Esophagus muscularis mucosa (tissue), 4 donors: ENCODE data around the gene PCNX4. TPM values are rescaled to one million over a fixed set of nuclear protein-coding genes. Genes with fewer than 3 reads are reported as not detected.

ENCODE experiments used
- DNase-seq: peaks from one replicate; pipeline ENCODE4 v3.0.0-alpha.2; 2017; ENCODE audit errors: extremely low spot score
- H3K27ac ChIP-seq, 4 donors: fragments of 200-600 bp; sonication (generic); replicated peaks in 1 of 4; 1 replicate in 3 of 4; 2 replicates in 1 of 4; pipeline ENCODE4 v1.5.1; 2016 to 2019; ENCODE audit warnings: mild to moderate bottlenecking in 1 of 4
- H3K27me3 ChIP-seq, 4 donors: fragments of 200-600 bp; sonication (generic); one replicate each; pipeline versions ENCODE4 v1.5.1 to v1.6.0; 2016 to 2019
- H3K36me3 ChIP-seq, 4 donors: fragments of 200-600 bp; sonication (generic); one replicate each; pipeline ENCODE4 v1.5.1; 2016 to 2019
- H3K4me1 ChIP-seq, 4 donors: fragments of 200-600 bp; sonication (generic); one replicate each; pipeline ENCODE4 v1.5.1; 2016 to 2019
- H3K4me3 ChIP-seq, 4 donors: fragments of 200-600 bp; sonication (generic); 1 replicate in 2 of 4; 2 replicates in 2 of 4; pipeline ENCODE4 v1.5.1; 2016 to 2019; ENCODE audit warnings: mild to moderate bottlenecking in 4 of 4, moderate library complexity in 1 of 4
- H3K9me3 ChIP-seq, 4 donors: fragments of 200-600 bp; sonication (generic); 1 replicate in 3 of 4; 2 replicates in 1 of 4; pipeline ENCODE4 v1.5.1; 2016 to 2019
- EP300 ChIP-seq: sonication (generic); formaldehyde crosslinking; IDR thresholded peaks from one replicate; pipeline ENCODE4 v1.6.1; 2017; ENCODE audit warnings: antibody characterized with exemption
- POLR2A ChIP-seq: fragments of 450-650 bp; IDR thresholded peaks from one replicate; pipeline ENCODE4 v1.6.1; 2017; ENCODE audit warnings: antibody characterized with exemption, moderate library complexity, mild to moderate bottlenecking, low read depth
- POLR2AphosphoS5 ChIP-seq, 2 donors: sonication (generic); formaldehyde crosslinking; IDR thresholded peaks; one replicate each; pipeline ENCODE4 v1.6.1; 2017; ENCODE audit warnings: antibody characterized with exemption in 2 of 2
- WGBS: methylation state at CpG from one replicate; pipeline ENCODE4 v1.1.5; 2018; 5-methylcytosine and 5-hydroxymethylcytosine counted together
- intact Hi-C: fragments of 100-400 bp; cut with DNase I; formaldehyde crosslinking; loops from one replicate; pipeline ENCODE4 v1.15.1; 2023
- total RNA-seq, 4 donors: library from RNA; depleted of rRNA; stranded (reverse); fragments of >200 nt; gene quantifications; one replicate each; pipeline versions ENCODE4 v1.1.0 to v1.2.1, GENCODE V29; 2016
- TF ChIP-seq, protein P1 (sequence below), 3 experiments: fragments of 200-600 bp in 2 of 3; fragments of 450-650 bp in 1 of 3; sonication (generic) in 2 of 3; IDR thresholded peaks; one replicate each; pipeline ENCODE4 v1.5.1; 2017 to 2019; ENCODE audit warnings: antibody characterized with exemption in 3 of 3, mild to moderate bottlenecking in 2 of 3, moderate library complexity in 1 of 3

The PCNX4 gene
- total RNA-seq, 4 donors from 2014 or later, result 18.7 to 34.5 (median 26.3) TPM

DNA sequence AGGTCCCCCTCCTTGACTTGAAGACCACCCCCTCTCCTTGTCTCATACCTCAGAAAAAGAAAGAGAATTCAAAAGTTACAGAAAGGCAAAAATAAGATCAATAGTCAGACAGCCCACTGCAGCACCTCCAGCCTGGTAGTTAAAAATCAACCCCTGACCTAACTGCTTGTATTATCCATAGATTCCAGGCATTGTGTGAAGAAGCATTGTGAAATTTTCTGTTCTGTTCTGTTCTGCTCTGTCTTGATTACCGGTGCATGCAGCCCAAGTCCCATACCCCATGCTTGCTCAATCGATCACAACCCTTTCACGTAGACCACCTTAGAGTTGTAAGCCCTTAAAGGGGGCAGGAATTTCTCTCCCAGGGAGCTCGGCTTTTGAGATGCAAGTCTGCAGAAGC, 79.2 kb downstream of the PCNX4 start:
- no peak overlapping the region for H3K27ac ChIP-seq
- TF ChIP-seq, protein P1, sequence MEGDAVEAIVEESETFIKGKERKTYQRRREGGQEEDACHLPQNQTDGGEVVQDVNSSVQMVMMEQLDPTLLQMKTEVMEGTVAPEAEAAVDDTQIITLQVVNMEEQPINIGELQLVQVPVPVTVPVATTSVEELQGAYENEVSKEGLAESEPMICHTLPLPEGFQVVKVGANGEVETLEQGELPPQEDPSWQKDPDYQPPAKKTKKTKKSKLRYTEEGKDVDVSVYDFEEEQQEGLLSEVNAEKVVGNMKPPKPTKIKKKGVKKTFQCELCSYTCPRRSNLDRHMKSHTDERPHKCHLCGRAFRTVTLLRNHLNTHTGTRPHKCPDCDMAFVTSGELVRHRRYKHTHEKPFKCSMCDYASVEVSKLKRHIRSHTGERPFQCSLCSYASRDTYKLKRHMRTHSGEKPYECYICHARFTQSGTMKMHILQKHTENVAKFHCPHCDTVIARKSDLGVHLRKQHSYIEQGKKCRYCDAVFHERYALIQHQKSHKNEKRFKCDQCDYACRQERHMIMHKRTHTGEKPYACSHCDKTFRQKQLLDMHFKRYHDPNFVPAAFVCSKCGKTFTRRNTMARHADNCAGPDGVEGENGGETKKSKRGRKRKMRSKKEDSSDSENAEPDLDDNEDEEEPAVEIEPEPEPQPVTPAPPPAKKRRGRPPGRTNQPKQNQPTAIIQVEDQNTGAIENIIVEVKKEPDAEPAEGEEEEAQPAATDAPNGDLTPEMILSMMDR (IDR thresholded peaks at IDR 0.05), result no peak
- TF ChIP-seq POLR2A (no peak), POLR2AphosphoS5 (IDR thresholded peaks at IDR 0.05) (no peak)
- H3K4me3 ChIP-seq, result no peak overlapping the region
- H3K4me1 ChIP-seq, result peaks cover 6 to 9% (median 8%) of the 10 kb centered on the region in 4 donors
- H3K36me3 ChIP-seq, result no peaks in the 10 kb centered on the region
- H3K9me3 ChIP-seq, result no peaks in the 10 kb centered on the region
- no peaks in the 10 kb centered on the region for H3K27me3 ChIP-seq
- intact Hi-C loops, result no loop called here
- DNase-seq, result no peak
- 91% methylated on average over 4 of the region's 4 CpGs for WGBS

DNA sequence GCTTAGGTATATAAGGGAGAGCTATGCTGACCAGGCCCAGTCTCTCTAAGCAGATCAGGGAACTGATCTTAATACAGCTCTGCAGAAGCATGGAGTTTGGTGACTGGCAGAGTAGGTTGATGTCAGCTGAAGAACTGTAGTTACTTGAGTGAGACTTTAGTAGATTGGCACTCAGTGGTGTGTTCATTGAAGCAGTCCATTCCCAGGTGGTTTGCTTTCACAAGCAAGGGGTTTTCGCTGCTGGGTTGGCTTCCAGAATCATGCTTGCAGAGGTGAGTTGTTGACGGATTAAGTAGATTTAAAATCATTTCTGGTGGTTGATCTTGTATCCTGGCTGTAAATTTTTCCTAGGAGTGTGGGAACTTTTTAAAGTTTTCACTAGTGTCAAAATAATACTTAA, 80.0 kb downstream of the PCNX4 start:
- Histone ChIP-seq H3K9me3 (no peaks in the 10 kb centered on the region), H3K27ac (no peak overlapping the region), H3K27me3 (no peaks in the 10 kb centered on the region), H3K36me3 (no peaks in the 10 kb centered on the region), H3K4me1 (peaks cover 0 to 1% (median under 1%) of the 10 kb centered on the region in 4 donors), H3K4me3 (no peak overlapping the region)
- 94% methylated on average over 2 of the region's 2 CpGs for WGBS
- DNase-seq, result no peak
- TF ChIP-seq POLR2AphosphoS5 (IDR thresholded peaks at IDR 0.05) (no peak), POLR2A (no peak)
- TF ChIP-seq, protein P1 (IDR thresholded peaks at IDR 0.05), result no peak
- intact Hi-C loops, result no loop called here

DNA sequence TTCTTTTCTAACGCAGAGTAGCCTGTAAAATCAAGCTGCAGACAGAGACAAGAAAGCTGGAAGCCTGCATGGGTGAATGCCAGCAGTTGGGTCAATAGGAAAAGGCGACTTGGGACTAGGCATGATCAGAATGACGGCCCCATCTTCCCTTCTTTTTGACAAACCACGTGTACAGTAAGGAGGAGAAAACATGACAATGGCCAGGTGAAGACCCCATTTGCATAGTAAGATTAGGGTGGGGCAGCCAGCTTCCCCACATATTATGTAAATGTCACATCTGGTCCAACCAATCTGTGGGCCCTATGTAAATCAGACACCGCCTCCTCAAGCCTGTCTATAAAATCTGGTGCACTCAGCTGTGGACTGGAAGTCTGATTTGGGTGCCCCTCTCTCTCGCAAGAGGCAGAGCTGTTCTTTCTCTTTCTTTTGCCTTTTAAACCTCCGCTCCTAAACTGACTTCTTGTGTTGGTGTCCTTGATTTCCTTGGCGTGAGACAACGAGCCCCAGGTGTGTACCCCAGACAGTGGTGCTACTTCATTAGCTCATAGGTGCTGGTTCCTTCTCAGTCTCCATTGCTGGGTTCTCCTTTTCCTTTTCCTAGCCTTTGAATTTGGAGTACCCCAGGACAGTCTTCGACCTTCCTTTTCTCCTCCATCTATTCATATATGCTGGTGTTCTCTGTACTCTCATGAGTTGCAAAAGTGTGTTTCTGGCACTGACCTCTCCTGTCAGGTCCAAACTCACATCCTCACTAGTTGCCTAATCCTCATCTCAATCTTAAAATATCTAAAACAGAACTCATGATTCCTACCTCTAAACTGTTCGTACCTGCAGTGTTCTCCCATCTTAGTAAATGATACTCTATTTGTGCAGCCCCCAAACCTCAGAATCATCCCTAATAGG, 82.9 kb downstream of the PCNX4 start:
- no peak for DNase-seq
- 86% methylated on average over 11 of the region's 11 CpGs for WGBS
- Histone ChIP-seq H3K27ac (no peak overlapping the region), H3K9me3 (no peaks in the 10 kb centered on the region), H3K36me3 (no peaks in the 10 kb centered on the region), H3K27me3 (no peaks in the 10 kb centered on the region), H3K4me1 (peaks cover 0 to 6% (median 5%) of the 10 kb centered on the region in 4 donors), H3K4me3 (no peak overlapping the region)
- intact Hi-C loops, result no loop called here
- TF ChIP-seq EP300 (no peak), POLR2A (no peak), POLR2AphosphoS5 (IDR thresholded peaks at IDR 0.05) (no peak)
- TF ChIP-seq, protein P1 (IDR thresholded peaks at IDR 0.05), result no peak

DNA sequence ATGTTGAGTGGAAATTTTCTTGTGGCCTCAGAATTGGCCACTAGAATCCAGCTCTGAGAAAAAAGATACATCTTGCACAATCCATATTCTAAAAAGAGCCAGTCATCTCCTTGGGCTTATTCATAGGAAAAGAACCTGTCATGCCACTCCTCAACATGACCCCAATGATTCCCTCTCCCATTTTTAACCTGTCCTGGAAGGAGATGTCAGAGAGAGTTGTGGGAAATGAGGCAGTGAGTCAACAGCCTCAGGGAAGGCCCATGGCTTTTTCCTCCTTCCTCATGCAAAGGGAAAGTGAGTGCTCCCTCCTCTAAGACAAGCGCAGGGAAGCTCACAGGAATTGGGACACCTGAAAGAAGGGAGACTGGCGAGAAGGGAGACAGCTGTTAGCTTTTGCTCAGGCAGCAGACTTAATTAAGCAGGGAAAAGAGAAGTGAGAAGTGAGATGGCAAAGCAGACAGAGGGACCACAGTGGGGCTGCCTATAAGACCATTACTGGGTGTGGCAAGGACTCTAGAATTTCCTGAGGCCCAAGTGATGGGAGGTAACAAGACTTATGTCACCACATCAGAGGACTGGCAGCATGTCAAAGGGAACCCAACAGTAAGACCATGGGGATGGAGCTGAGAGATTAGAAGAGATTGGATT, 83.7 kb downstream of the PCNX4 start:
- no peak overlapping the region for H3K4me3 ChIP-seq
- 90% methylated on average over 2 of the region's 2 CpGs for WGBS
- no peaks in the 10 kb centered on the region for H3K36me3 ChIP-seq
- H3K4me1 ChIP-seq, result peaks cover 0 to 9% (median 8%) of the 10 kb centered on the region in 4 donors
- no peaks in the 10 kb centered on the region for H3K9me3 ChIP-seq
- no peak for DNase-seq
- H3K27me3 ChIP-seq, result no peaks in the 10 kb centered on the region
- intact Hi-C loops, result no loop called here
- TF ChIP-seq, protein P1 (IDR thresholded peaks at IDR 0.05), result no peak
- no peak for TF ChIP-seq POLR2A
- no peak overlapping the region for H3K27ac ChIP-seq
